CD4-positive, alpha-beta T cell treated with Interleukin-17A for 4 hours (primary cell): ENCODE results near the gene POU2F1.

Source experiments
- DNase-seq: peaks from one replicate; pipeline ENCODE4 v3.0.0-alpha.2; 2020; ENCODE audit warnings: mixed read lengths

The POU2F1 gene

GRCh38 chr1:167428395-167428794 lies 207.7 kb downstream of the POU2F1 start:
- DNase-seq = no peak

- no peak for DNase-seq
Measured at GRCh38 chr1:167429612-167430011, 208.9 kb downstream of the POU2F1 start.

- peak; percentile 37 for DNase-seq
Measured at GRCh38 chr1:167430134-167430848, 209.6 kb downstream of the POU2F1 start.

- DNase-seq = no peak
Measured at GRCh38 chr1:167430849-167431242, 210.2 kb downstream of the POU2F1 start.

GRCh38 chr1:167431261-167431908 lies 210.7 kb downstream of the POU2F1 start:
- no peak for DNase-seq

GRCh38 chr1:167431909-167432650 lies 211.4 kb downstream of the POU2F1 start:
- DNase-seq = no peak

GRCh38 chr1:167432780-167433179 lies 212.1 kb downstream of the POU2F1 start:
- DNase-seq = no peak

- DNase-seq = no peak
Measured at GRCh38 chr1:167433884-167434283, 213.2 kb downstream of the POU2F1 start.

- no peak for DNase-seq
Measured at GRCh38 chr1:167434306-167434705, 213.6 kb downstream of the POU2F1 start.

GRCh38 chr1:167435484-167435883 lies 214.8 kb downstream of the POU2F1 start:
- no peak for DNase-seq

GRCh38 chr1:167438171-167439138 lies 217.8 kb downstream of the POU2F1 start:
- peak; percentile 57 for DNase-seq

- peak; percentile 40 for DNase-seq
Measured at GRCh38 chr1:167439301-167439988, 218.8 kb downstream of the POU2F1 start.

GRCh38 chr1:167440345-167440744 lies 219.7 kb downstream of the POU2F1 start:
- no peak for DNase-seq

GRCh38 chr1:167440776-167441175 lies 220.1 kb downstream of the POU2F1 start:
- DNase-seq = no peak

- DNase-seq = no peak
Measured at GRCh38 chr1:167441222-167441621, 220.5 kb downstream of the POU2F1 start.

- DNase-seq = peak; percentile 91
Measured at GRCh38 chr1:167442142-167442848, 221.6 kb downstream of the POU2F1 start.

GRCh38 chr1:167442854-167443565 lies 222.3 kb downstream of the POU2F1 start:
- DNase-seq = no peak

GRCh38 chr1:167443757-167444156 lies 223.1 kb downstream of the POU2F1 start:
- DNase-seq = no peak

GRCh38 chr1:167446966-167447365 lies 226.3 kb downstream of the POU2F1 start:
- DNase-seq = no peak

- DNase-seq = peak; percentile 81
Measured at GRCh38 chr1:167447521-167448136, 226.9 kb downstream of the POU2F1 start.
